ENCODE results near the gene FRMD4A. TPM values are rescaled to one million over a fixed set of nuclear protein-coding genes. Genes with fewer than 3 reads are reported as not detected.
A peak's percentile ranks its signal among the peaks of the same experiment; 100 is the strongest.

The FRMD4A gene
- total RNA-seq, 1 experiment from 2014 or later = 7.1 TPM

DNA sequence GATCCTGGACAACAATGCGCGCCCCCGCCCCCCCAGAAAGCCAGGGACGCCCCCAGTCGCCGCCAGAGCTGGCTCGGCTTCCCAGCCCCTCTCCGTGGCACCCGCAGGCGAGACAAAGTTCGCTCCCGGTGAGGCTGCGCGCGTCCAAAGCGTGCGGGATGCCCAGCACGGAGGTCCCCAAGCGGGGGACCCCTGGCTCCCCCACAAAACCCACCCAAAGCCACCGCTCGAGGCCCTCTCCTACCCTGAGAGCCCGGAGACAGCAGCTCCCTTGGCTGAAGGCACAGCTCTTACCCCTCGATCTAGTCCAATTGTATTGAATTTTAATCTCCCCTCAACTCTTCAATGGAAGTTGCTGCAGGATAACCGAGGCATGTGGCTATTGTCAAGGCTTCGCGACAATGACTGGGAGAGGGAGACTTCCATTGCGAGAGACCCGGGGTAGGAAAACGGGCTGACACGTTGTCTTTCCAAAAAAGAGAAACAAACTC is 438.7 kb downstream of the FRMD4A start:
- Histone ChIP-seq H3K4me3 (ENCODE audit: low read length) (peak overlapping the region; percentile 50; the same call in 1 of the 2 replicates), H3K4me1 (ENCODE audit: insufficient read depth, low read length) (peaks cover 41% of the 10 kb centered on the region), H3K9me3 (ENCODE audit: low read length) (no peaks in the 10 kb centered on the region), H3K79me2 (ENCODE audit: low read length) (peaks cover 44% of the 10 kb centered on the region), H3K27me3 (ENCODE audit: low read length) (no peaks in the 10 kb centered on the region), H2AFZ (ENCODE audit: low read length) (peak overlapping the region; percentile 61; the same call in 1 of the 2 replicates), H3K9ac (ENCODE audit: low read length) (peak overlapping the region; percentile 27; the same call in 1 of the 2 replicates), H3K36me3 (ENCODE audit: low read depth, low read length) (no peaks in the 10 kb centered on the region), H3K27ac (ENCODE audit: low read length) (no peak overlapping the region), H3F3A (ENCODE audit: low read length, unreplicated experiment) (no peaks in the 10 kb centered on the region), H3K9me2 (replicated peaks; ENCODE audit: low read length) (no peaks in the 10 kb centered on the region), H3K4me2 (ENCODE audit: low read length) (peak overlapping the region; percentile 73), H4K20me1 (ENCODE audit: low read length) (no peaks in the 10 kb centered on the region)
- ATAC-seq = no peak
- ChIA-PET CTCF (no interaction called here), POLR2A (ENCODE audit: unreplicated experiment) (no interaction called here)
- no TSS peak for BruUV-seq (replicated peaks)
- TF ChIP-seq EZH2 (IDR thresholded peaks at IDR 0.05; ENCODE audit: low read length, unreplicated experiment) = no peak
- intact Hi-C loops (cut with micrococcal nuclease) = loop anchor here (5.0 to 10.0 kb wide), 2 partner anchors 115 to 183 kb away; no protein-coding TSS in a partner anchor
- DNase-seq = no peak

DNA sequence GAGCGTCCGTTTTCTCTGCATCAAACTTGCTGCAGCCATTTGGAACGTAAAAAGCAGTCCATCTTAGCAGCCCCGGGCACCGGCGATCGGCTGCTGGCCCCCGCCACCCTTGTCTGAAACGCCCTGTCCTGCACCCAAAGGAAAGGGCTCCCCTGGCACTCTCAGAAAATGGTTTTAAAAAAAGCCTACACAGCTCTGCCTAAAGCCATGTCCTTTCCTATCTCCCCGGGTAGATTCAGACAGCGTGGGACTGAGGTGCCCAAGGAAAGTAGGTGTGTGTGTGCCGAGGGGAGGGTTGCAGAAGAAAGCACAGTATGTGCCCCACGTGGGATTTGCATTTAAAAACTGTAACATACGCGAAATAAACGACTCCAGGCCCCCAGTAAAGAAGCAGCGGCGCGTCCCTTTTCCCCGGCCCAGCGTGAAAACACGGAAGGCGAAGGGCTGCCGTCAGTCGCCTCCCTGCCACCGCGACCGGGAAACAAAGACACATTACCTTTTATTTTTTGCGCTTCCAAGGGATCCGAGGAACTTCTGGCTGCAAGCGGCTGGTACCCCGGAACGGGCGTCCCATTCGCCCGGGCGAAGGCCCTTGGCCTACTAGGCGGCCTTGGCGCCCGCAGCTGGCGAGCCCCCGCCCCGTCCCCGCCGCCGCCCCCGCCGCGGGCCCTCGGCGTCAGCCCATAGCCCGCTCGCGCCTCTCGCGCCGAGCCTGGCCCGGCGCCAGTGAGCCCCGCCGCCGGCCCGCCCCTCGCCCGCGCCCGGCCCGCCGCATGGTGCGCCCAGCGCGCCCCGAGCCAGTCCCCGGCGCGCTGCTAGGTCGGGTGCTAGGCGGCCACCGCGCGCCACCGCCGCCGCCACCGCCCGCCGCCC is 439.4 kb downstream of the FRMD4A start:
- Histone ChIP-seq H4K20me1 (ENCODE audit: low read length) (no peaks in the 10 kb centered on the region), H3K27me3 (ENCODE audit: low read length) (no peaks in the 10 kb centered on the region), H3K27ac (ENCODE audit: low read length) (no peak overlapping the region), H3K4me2 (ENCODE audit: low read length) (peak overlapping the region; percentile 87), H3K36me3 (ENCODE audit: low read depth, low read length) (no peaks in the 10 kb centered on the region), H3K9me2 (replicated peaks; ENCODE audit: low read length) (no peaks in the 10 kb centered on the region), H3K4me1 (ENCODE audit: insufficient read depth, low read length) (peaks cover 41% of the 10 kb centered on the region), H3K79me2 (ENCODE audit: low read length) (peaks cover 51% of the 10 kb centered on the region), H3K9me3 (ENCODE audit: low read length) (no peaks in the 10 kb centered on the region), H3K9ac (ENCODE audit: low read length) (peak overlapping the region; percentile 75), H2AFZ (ENCODE audit: low read length) (peak overlapping the region; percentile 71), H3K4me3 (ENCODE audit: low read length) (peak overlapping the region; percentile 79), H3F3A (ENCODE audit: low read length, unreplicated experiment) (no peaks in the 10 kb centered on the region)
- POLR2A ChIA-PET (ENCODE audit: unreplicated experiment) = no interaction called here
- peak; percentile 25 for DNase-seq
- intact Hi-C loops (cut with micrococcal nuclease) = loop anchor here (5.0 to 10.0 kb wide), 2 partner anchors 116 to 183 kb away; no protein-coding TSS in a partner anchor
- TF ChIP-seq CTCF (conservative IDR thresholded peaks at IDR 0.05; ENCODE audit: low read depth, low read length) = no peak
- no peak for TF ChIP-seq EZH2phosphoT487 (IDR thresholded peaks at IDR 0.05; ENCODE audit: borderline replicate concordance, low read length)
- no peak for TF ChIP-seq EZH2 (IDR thresholded peaks at IDR 0.05; ENCODE audit: low read length, unreplicated experiment)
- peak; percentile 31 for ATAC-seq
- no TSS peak for BruUV-seq (replicated peaks)
- CTCF ChIA-PET = no interaction called here

- ChIA-PET CTCF (no interaction called here), POLR2A (ENCODE audit: unreplicated experiment) (no interaction called here)
- TSS peak; percentile 33 for BruUV-seq (replicated peaks)
- intact Hi-C loops (cut with micrococcal nuclease) = loop anchor here (5.0 to 10.0 kb wide), 2 partner anchors 117 to 184 kb away; no protein-coding TSS in a partner anchor
- H3K4me3 ChIP-seq (ENCODE audit: low read length) = peak overlapping the region; percentile 79
- DNase-seq (no peak), ATAC-seq (no peak)
- TF ChIP-seq EZH2 (IDR thresholded peaks at IDR 0.05; ENCODE audit: low read length, unreplicated experiment) (no peak), EZH2phosphoT487 (IDR thresholded peaks at IDR 0.05; ENCODE audit: borderline replicate concordance, low read length) (no peak), CTCF (conservative IDR thresholded peaks at IDR 0.05; ENCODE audit: low read depth, low read length) (no peak)
- no peaks in the 10 kb centered on the region for H3K36me3 ChIP-seq (ENCODE audit: low read depth, low read length)
- no peaks in the 10 kb centered on the region for H3K27me3 ChIP-seq (ENCODE audit: low read length)
- H3K4me1 ChIP-seq (ENCODE audit: insufficient read depth, low read length) = peaks cover 41% of the 10 kb centered on the region
- H4K20me1 ChIP-seq (ENCODE audit: low read length) = no peaks in the 10 kb centered on the region
- peak overlapping the region; percentile 87 for H3K4me2 ChIP-seq (ENCODE audit: low read length)
- H3F3A ChIP-seq (ENCODE audit: low read length, unreplicated experiment) = no peaks in the 10 kb centered on the region
- no peak overlapping the region for H3K27ac ChIP-seq (ENCODE audit: low read length)
- H3K79me2 ChIP-seq (ENCODE audit: low read length) = peaks cover 60% of the 10 kb centered on the region
- no peak overlapping the region for H2AFZ ChIP-seq (ENCODE audit: low read length)
- peak overlapping the region; percentile 75 for H3K9ac ChIP-seq (ENCODE audit: low read length)
- no peaks in the 10 kb centered on the region for H3K9me2 ChIP-seq (replicated peaks; ENCODE audit: low read length)
- H3K9me3 ChIP-seq (ENCODE audit: low read length) = no peaks in the 10 kb centered on the region
These were observed 440.2 kb downstream of the FRMD4A start for GRCh38 chr10:13890233-13891127.
